SK-N-SH treated with all-trans-retinoic acid at 6 μM for 48 hours (cell line): Measurements from ENCODE around the gene LRRC42.

Experiments used
- ARNTL ChIP-seq: fragments of 450-650 bp; formaldehyde crosslinking; IDR thresholded peaks from 2 replicates; pipeline ENCODE4 v1.5.0; 2020; ENCODE audit warnings: low read depth, mild to moderate bottlenecking, moderate library complexity, borderline replicate concordance
- CSDC2 ChIP-seq: fragments of 250-450 bp; sonication (Bioruptor Pico); IDR thresholded peaks from 2 replicates; pipeline ENCODE4 v1.5.0; 2020; ENCODE audit warnings: mild to moderate bottlenecking, moderate library complexity
- CSRNP3 ChIP-seq: fragments of 250-450 bp; sonication (Bioruptor Pico); IDR thresholded peaks from 2 replicates; pipeline ENCODE4 v1.5.1; 2021; ENCODE audit warnings: mild to moderate bottlenecking, moderate library complexity
- PPARA ChIP-seq: fragments of 250-450 bp; sonication (Bioruptor Pico); IDR thresholded peaks from 2 replicates; pipeline ENCODE4 v1.5.0; 2020; ENCODE audit warnings: mild to moderate bottlenecking, borderline replicate concordance
- RARB ChIP-seq: fragments of 250-450 bp; sonication (Bioruptor Pico); IDR thresholded peaks from 2 replicates; pipeline ENCODE4 v1.8.0; 2021; ENCODE audit warnings: mild to moderate bottlenecking, moderate library complexity
- ZNF70 ChIP-seq: fragments of 450-650 bp; formaldehyde crosslinking; IDR thresholded peaks from 2 replicates; pipeline ENCODE4 v1.5.0; 2020; ENCODE audit warnings: mild to moderate bottlenecking, moderate library complexity

- TF ChIP-seq RARB (CRISPR knock-in tag), result no peak
- TF ChIP-seq ARNTL (CRISPR knock-in tag), result no peak
- no peak for TF ChIP-seq CSRNP3 (CRISPR knock-in tag)
- TF ChIP-seq ZNF70, result no peak
- TF ChIP-seq CSDC2 (CRISPR knock-in tag), result no peak
- TF ChIP-seq PPARA (CRISPR knock-in tag), result no peak
These were observed 17.3 kb downstream of the LRRC42 start for GRCh38 chr1:53963460-53963859.
